Adrenal gland (tissue), 5 donors: ENCODE measurements around the gene ATXN1.

Experiments used
- CTCF ChIP-seq, 6 experiments: fragments of 450-650 bp in 4 of 6; fragments of 200-600 bp in 2 of 6; sonication (generic) in 1 of 6; IDR thresholded peaks; 1 replicate in 5 of 6; 2 replicates in 1 of 6; pipeline versions ENCODE4 v1.5.1 to v1.8.0; 2016 to 2021; ENCODE audit warnings: antibody characterized with exemption in 6 of 6, mild to moderate bottlenecking in 2 of 6, moderate library complexity in 1 of 6
- POLR2A ChIP-seq, 2 donors: fragments of 450-650 bp; IDR thresholded peaks; one replicate each; pipeline ENCODE4 v1.6.1; 2017; ENCODE audit warnings: antibody characterized with exemption in 2 of 2, mild to moderate bottlenecking in 2 of 2, moderate library complexity in 1 of 2
- donor health status: DM: no; HTN: no; CAD: no.

GRCh38 chr6:16793828-16794412 is 32.7 kb upstream of the ATXN1 start:
- no peak for TF ChIP-seq CTCF (IDR thresholded peaks at IDR 0.05)
- TF ChIP-seq POLR2A (IDR thresholded peaks at IDR 0.05): no peak
